ENCODE measurements around the gene INTS11. TPM values are rescaled to one million over a fixed set of nuclear protein-coding genes. Genes with fewer than 3 reads are reported as not detected.

INTS11 gene
- total RNA-seq, 1 experiment from 2014 or later: 161 TPM

DNA sequence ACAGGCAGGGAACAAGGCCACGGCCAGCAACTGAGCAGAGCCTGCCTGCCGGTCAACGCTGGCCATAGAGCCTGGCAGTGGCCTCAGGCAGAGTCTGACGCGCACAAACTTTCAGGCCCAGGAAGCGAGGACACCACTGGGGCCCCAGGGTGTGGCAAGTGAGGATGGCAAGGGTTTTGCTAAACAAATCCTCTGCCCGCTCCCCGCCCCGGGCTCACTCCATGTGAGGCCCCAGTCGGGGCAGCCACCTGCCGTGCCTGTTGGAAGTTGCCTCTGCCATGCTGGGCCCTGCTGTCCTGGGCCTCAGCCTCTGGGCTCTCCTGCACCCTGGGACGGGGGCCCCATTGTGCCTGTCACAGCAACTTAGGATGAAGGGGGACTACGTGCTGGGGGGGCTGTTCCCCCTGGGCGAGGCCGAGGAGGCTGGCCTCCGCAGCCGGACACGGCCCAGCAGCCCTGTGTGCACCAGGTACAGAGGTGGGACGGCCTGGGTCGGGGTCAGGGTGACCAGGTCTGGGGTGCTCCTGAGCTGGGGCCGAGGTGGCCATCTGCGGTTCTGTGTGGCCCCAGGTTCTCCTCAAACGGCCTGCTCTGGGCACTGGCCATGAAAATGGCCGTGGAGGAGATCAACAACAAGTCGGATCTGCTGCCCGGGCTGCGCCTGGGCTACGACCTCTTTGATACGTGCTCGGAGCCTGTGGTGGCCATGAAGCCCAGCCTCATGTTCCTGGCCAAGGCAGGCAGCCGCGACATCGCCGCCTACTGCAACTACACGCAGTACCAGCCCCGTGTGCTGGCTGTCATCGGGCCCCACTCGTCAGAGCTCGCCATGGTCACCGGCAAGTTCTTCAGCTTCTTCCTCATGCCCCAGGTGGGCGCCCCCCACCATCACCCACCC, 6.9 kb upstream of the INTS11 start, which contains the start of gene TAS1R3:
Gene TAS1R3 (plus strand): TSS at position 213 of the 898 bp plus-strand sequence. CDS start 66 bp downstream, at position 279.
- Histone ChIP-seq H3K9me3 (ENCODE audit: control insufficient read depth in 1 of 2, insufficient read depth in 1 of 2, low read depth in 1 of 2, low read length in 2 of 2) (no peaks in the 10 kb centered on the region), H3K4me3 (replicated peaks in 1 of 2; ENCODE audit: low read depth in 1 of 2, low read length in 2 of 2) (no peak within 1 kb of the TSS), H3K9ac (ENCODE audit: low read length) (no peak within 1 kb of the TSS), H3K4me2 (ENCODE audit: low read length) (peak within 1 kb of the TSS; percentile 27), H3K27ac (ENCODE audit: low read depth, low read length) (peak within 1 kb of the TSS; percentile 30; the same call in 1 of the 2 replicates), H3K4me1 (ENCODE audit: control insufficient read depth in 1 of 2, insufficient read depth in 2 of 2, low read length in 2 of 2) (peaks cover 10 to 33% of the 10 kb centered on the region in 2 experiments; a peak in 3 of 4 replicates), H3K9me2 (ENCODE audit: insufficient read depth) (no peaks in the 10 kb centered on the region), H3K36me3 (ENCODE audit: control insufficient read depth in 1 of 2, insufficient read depth in 2 of 2, low read length in 2 of 2) (no peaks in the 10 kb centered on the region; a peak in 1 of 4 replicates), H2AFZ (ENCODE audit: low read depth, low read length, poor library complexity, severe bottlenecking) (no peak within 1 kb of the TSS), H3K27me3 (ENCODE audit: insufficient read depth, low read length) (no peaks in the 10 kb centered on the region), H3K79me2 (ENCODE audit: insufficient read depth, low read length) (peaks cover 4% of the 10 kb centered on the region; the same call in 1 of the 2 replicates), H4K20me1 (ENCODE audit: insufficient read depth) (no peaks in the 10 kb centered on the region)
- ChIA-PET RAD21 (ENCODE audit: low non-redundant PET in 1 of 2, low total read pairs in 2 of 2, uncharacterized antibody in 2 of 2, unreplicated experiment in 2 of 2) (no interaction called here), POLR2A (interaction anchor here (0.6 kb wide), 1 partner anchor 416 kb away, joined by 6 read pairs; no protein-coding TSS in a partner anchor), CTCF (no interaction called here)
- intact Hi-C loops (cut with micrococcal nuclease): no loop called here
- DNase-seq (ENCODE audit: low read depth, low spot score) (no peak), ATAC-seq (no peak)
- 0 out of 2 replicates have a peak, but pooled peaks have one; percentile 10 for TF ChIP-seq POLR2AphosphoS5 (IDR thresholded peaks at IDR 0.05; ENCODE audit: low read depth, low read length)
- no peak for TF ChIP-seq EZH2phosphoT487 (IDR thresholded peaks at IDR 0.05; ENCODE audit: borderline replicate concordance)
- no peak for TF ChIP-seq RAD21 (IDR thresholded peaks at IDR 0.05; ENCODE audit: low read depth)
- no peak for TF ChIP-seq ELF1 (IDR thresholded peaks at IDR 0.05; ENCODE audit: borderline replicate concordance, low read depth)
- TF ChIP-seq, protein P1, sequence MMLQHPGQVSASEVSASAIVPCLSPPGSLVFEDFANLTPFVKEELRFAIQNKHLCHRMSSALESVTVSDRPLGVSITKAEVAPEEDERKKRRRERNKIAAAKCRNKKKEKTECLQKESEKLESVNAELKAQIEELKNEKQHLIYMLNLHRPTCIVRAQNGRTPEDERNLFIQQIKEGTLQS (IDR thresholded peaks at IDR 0.05): no peak
- no peak for TF ChIP-seq CEBPB (IDR thresholded peaks at IDR 0.05; ENCODE audit: low read depth)
- TF ChIP-seq FOSL1 (IDR thresholded peaks at IDR 0.05; ENCODE audit: low read depth): no peak
- TF ChIP-seq REST (IDR thresholded peaks at IDR 0.05; ENCODE audit: low read depth): no peak
- BruUV-seq (replicated peaks): no TSS peak

All from HCT116 (cell line).